Mammary epithelial cell (primary cell): Measurements from ENCODE around the gene TMEM119.

Experiments
- EZH2 ChIP-seq: IDR thresholded peaks from 2 replicates; pipeline ENCODE4 v1.6.1; 2012; ENCODE audit warnings: low read length, inconsistent platforms, borderline replicate concordance
- TF ChIP-seq, protein P1 (sequence below), 2 donors: IDR thresholded peaks in 1 of 2; conservative IDR thresholded peaks in 1 of 2; 2 replicates each; pipeline ENCODE4 v1.5.1; 2011 to 2012; ENCODE audit warnings: inconsistent platforms in 2 of 2, low read length in 2 of 2, mild to moderate bottlenecking in 2 of 2, control low read depth in 1 of 2, low read depth in 1 of 2; ENCODE audit not compliant: insufficient read depth in 1 of 2; ENCODE audit errors: extremely low read depth in 1 of 2

DNA sequence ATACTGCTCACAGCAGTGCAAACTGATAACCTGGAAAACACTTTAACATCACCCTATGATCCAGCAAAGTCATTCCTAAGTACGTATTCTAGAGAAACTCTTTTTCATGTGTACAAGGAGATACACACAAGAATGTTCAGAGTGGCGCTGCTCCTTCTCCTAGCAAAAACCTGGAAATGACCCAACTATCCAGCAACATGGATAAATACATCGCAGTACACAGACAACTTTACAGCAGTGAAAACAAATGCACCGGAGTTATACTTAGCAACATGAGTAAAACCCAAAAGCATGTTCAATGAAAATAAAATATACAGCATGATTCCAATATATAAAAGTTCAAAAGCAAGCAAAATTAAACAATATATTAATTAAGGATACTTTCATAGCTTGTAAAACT, 55.6 kb downstream of the TMEM119 start:
- TF ChIP-seq, protein P1, sequence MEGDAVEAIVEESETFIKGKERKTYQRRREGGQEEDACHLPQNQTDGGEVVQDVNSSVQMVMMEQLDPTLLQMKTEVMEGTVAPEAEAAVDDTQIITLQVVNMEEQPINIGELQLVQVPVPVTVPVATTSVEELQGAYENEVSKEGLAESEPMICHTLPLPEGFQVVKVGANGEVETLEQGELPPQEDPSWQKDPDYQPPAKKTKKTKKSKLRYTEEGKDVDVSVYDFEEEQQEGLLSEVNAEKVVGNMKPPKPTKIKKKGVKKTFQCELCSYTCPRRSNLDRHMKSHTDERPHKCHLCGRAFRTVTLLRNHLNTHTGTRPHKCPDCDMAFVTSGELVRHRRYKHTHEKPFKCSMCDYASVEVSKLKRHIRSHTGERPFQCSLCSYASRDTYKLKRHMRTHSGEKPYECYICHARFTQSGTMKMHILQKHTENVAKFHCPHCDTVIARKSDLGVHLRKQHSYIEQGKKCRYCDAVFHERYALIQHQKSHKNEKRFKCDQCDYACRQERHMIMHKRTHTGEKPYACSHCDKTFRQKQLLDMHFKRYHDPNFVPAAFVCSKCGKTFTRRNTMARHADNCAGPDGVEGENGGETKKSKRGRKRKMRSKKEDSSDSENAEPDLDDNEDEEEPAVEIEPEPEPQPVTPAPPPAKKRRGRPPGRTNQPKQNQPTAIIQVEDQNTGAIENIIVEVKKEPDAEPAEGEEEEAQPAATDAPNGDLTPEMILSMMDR (conservative IDR thresholded peaks at IDR 0.05 in 1 of 2, IDR thresholded peaks at IDR 0.05 in 1 of 2; ENCODE audit: extremely low read depth in 1 of 2, insufficient read depth in 1 of 2, low read depth in 1 of 2, low read length in 2 of 2), result no peak
- TF ChIP-seq EZH2, result no peak
